Activated T-cell treated with anti-CD3 and anti-CD28 coated beads, Interleukin-2, amount 50 U/mL, for 48 hours (primary cell): ENCODE data around the gene COL18A1.

ENCODE experiments used
- DNase-seq, 2 experiments: peaks; one replicate each; pipeline ENCODE4 v3.0.0-alpha.2; 2020

Gene COL18A1

DNA sequence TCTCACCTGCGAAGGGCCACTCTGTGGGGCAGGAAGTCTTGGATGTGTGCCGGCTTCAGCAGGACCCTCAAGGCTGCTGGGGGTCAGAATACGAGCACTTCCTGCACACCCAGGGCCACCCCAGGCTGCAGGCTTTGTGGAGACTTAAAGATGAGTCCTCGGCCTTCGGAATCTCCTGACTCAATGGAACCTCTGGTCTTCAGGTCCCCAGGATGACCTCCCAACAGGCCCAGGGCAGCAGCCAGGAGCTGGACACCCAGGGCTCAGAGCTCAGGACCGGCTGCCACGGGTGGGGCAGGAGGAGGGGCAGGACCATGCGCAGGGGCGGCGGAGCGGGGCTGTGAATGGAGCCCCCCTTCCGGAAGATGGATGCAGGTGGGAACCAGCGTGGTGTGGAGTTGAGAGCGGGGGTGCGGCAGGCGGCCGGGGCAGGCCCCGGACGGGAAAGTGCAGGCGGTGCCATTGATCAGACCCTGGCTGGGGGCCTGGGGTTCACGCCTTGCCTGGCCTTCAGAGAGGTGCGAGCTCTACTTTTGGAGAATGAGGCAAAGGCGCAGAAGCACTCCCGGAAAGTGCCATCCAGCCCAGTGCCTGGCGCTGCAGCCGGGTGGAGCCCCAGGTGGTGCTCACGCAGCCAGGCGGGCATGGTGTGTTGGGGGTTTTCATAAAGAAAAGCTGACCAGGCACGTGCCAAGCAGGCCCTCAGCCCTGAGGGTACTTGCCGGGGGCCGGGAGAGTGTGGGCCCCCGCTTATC is 10.4 kb downstream of the COL18A1 start:
- no peak for DNase-seq

- DNase-seq = no peak
Measured at GRCh38 chr21:45415943-45416611, 11.1 kb downstream of the COL18A1 start.

DNA sequence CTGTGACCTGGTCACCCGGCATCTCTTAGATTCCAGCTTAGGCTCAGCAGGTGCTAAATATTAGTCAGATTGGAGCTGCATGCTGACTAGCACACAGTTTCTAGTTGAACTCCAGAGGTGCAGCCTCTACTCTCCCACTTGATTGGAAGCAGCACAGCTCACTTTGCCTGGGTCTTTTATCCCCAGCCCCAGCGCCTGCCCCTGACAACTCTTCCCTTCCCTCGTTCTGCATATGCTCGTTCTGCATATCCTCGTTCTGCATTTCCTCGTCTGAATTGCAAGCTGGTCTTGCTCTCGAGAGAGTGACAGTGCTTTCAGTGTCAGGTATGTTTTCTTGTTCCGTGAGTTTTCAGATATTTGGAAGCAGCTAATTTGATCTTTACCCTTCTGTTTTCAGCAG is 11.7 kb downstream of the COL18A1 start:
- DNase-seq = no peak

DNA sequence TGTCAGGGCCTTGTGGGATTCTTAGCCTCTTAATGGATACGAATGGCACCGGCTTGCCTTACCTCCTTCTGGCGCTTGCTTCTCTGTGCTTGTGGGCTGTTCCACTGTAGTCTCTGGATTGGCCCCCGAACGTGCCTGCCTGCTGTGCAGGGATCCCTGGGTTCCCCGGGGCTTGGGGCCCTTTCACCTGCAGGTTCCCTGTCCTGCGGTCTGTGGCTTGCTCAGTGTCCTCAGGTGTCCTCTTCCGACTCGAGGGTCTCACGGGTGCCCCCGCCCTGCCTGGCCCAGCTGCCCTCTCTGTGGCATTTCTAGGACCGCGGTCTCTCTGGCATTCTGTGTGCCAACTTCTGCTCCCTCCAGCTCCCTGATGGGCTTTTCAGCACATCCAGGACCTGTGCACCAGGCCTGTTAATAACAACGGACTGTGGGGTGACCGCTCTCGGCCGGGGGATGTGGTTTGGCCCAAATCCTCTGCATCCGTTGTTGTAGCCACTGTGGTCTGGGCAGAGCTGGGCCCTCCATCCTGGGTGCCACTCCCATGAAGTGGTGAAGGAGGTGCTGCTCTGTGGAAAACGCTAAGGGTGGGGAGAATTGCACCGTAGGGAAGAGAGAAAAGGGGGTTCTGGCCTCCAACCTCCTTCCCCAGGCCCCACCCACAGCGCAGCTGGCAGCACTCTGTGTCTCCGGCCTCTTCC is 12.4 kb downstream of the COL18A1 start:
- no peak for DNase-seq

DNA sequence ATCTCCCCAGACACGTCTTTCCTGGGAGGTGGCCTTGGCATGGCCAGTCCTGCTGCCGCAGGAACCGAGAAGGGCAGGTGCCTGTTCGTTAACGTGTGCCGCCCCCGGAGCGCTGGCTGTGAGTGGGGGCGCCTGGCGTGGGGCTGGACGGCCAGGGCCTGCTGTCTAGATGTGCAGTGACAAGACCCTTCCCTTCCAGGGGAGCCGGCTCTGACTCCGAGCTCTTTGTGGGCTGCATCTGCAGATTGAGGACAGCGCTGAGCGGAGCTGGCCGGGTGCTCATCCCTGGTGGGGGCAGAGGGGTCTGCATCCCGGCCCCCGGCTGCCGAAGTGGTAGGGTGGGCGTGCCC is 13.0 kb downstream of the COL18A1 start:
- DNase-seq = no peak

- no peak for DNase-seq
Measured at GRCh38 chr21:45418301-45419071, 13.5 kb downstream of the COL18A1 start.

GRCh38 chr21:45419162-45419561 is 14.2 kb downstream of the COL18A1 start:
- no peak for DNase-seq

DNA sequence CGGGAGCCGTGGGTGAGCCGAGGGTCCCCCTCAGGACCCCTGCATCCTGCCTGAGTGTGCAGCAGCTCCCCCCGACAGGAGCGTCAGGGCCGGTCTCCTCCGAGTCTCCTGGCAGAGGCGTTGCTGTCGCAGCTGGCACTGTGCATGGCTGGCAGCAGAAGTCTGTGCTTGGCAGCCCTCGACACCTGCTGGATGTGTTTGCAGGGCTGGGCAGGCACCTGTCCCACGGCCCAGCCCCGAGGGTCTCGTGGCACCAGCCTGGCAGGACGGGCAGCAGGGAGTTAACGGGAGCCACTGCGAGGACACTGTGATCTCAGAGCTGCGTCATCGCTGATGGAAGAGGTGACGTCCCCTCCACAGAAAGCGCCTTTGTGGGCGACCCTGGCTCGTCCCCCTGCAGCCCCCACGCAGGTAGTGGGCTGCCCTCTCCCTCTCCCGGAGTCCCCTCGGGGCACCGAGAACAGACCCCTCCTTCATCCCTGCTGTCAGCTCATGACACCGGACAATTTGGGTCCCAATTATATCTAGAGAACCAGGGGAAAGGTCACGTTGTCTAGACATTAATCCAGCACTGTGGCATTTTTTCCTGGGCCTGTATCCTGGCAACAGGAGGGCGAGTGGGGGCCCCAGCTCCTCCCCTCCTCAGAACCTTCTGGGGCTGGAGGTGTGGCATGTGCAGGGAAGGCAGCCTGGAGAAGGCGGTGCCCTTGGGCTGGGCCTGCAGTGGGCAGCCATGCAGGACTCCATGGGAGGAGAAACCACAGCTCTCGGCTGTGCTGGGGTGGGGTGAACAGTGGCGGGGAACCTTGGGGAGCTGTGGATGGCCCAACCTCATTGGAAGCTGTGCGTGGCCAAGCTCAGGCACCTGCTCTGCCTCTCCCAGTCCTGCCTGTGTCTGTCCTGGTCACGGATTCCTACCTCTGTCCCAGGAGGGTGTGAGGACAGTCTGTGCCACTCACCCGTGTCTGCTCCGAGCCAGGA is 15.4 kb downstream of the COL18A1 start:
- no peak for DNase-seq

GRCh38 chr21:45421071-45421845 is 16.3 kb downstream of the COL18A1 start:
- no peak for DNase-seq

DNA sequence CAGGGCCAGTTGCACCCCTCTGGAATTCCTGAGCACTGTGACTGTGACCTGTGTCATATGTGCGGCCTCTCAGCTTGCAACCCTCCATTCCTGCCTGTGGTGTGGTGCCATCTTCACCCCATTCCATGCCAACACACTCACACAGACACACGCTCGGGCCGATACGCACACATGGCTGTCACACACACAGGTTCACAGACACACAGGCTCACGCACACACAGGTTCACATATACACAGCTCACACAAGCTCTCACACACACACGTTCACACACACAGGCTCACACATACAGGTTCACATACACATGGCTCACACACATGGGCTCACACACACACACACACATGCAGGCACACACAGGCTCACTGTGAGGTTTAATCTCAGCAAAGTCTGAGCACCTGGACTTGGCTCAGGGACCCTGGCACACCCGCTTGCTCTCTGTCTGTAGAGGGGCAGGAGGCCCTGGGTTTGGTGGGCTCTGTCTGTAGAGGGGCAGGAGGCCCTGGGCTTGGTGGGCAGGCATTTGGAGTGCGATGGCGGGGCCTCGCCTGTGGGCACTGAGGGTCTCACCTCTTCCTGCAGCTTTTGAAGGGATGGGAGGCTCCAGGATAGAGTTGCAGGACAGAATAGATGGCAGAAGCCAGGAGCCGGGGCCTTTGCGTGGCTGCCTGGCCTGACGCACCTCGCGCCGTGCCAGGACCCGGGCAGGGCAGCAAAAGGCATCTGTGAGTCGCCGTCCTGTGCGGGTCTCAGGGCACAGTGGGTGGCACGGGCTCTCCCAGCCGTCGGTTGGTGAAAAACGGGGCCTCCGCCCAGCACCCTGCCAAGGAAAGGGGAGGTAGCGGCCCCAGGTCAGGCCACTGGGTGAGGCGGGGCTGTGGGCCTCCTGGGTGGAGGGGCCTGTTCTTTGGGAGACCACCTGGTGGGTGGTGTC is 17.1 kb downstream of the COL18A1 start:
- no peak for DNase-seq

- DNase-seq = no peak
Measured at GRCh38 chr21:45423201-45423955, 18.4 kb downstream of the COL18A1 start.

GRCh38 chr21:45423968-45424853 is 19.2 kb downstream of the COL18A1 start:
- DNase-seq = no peak

GRCh38 chr21:45424854-45425795 is 20.2 kb downstream of the COL18A1 start:
- no peak for DNase-seq

GRCh38 chr21:45427331-45428271 is 22.6 kb downstream of the COL18A1 start:
- DNase-seq = no peak

GRCh38 chr21:45428534-45428933 is 23.6 kb downstream of the COL18A1 start:
- DNase-seq = no peak
